SK-N-SH treated with all-trans-retinoic acid at 6 μM for 48 hours (cell line): ENCODE data around the gene CCDC158.
A peak's percentile ranks its signal among the peaks of the same experiment; 100 is the strongest.

ENCODE experiments used
- ATAC-seq: fragments of 200-7000 bp; cut with Tn5 transposase; 3 replicates; pipeline ENCODE4 v1.9.1; 2020; ENCODE audit warnings: mild to moderate bottlenecking, moderate library complexity
- BACH2 ChIP-seq: fragments of 250-450 bp; sonication (Bioruptor Pico); IDR thresholded peaks from 2 replicates; pipeline ENCODE4 v1.9.0; 2021; ENCODE audit warnings: mild to moderate bottlenecking, borderline replicate concordance
- CSDC2 ChIP-seq: fragments of 250-450 bp; sonication (Bioruptor Pico); IDR thresholded peaks from 2 replicates; pipeline ENCODE4 v1.5.0; 2020; ENCODE audit warnings: mild to moderate bottlenecking, moderate library complexity
- ESRRG ChIP-seq: fragments of 250-450 bp; sonication (Bioruptor Pico); IDR thresholded peaks from 2 replicates; pipeline ENCODE4 v1.6.1; 2021; ENCODE audit warnings: mild to moderate bottlenecking
- ISL1 ChIP-seq: fragments of 250-450 bp; sonication (Bioruptor Pico); IDR thresholded peaks from 2 replicates; pipeline ENCODE4 v2.1.2; 2022; ENCODE audit warnings: mild to moderate bottlenecking, moderate library complexity
- PPARA ChIP-seq: fragments of 250-450 bp; sonication (Bioruptor Pico); IDR thresholded peaks from 2 replicates; pipeline ENCODE4 v1.5.0; 2020; ENCODE audit warnings: mild to moderate bottlenecking, borderline replicate concordance
- RARB ChIP-seq: fragments of 250-450 bp; sonication (Bioruptor Pico); IDR thresholded peaks from 2 replicates; pipeline ENCODE4 v1.8.0; 2021; ENCODE audit warnings: mild to moderate bottlenecking, moderate library complexity
- SNAI2 ChIP-seq: fragments of 250-450 bp; sonication (Bioruptor Pico); IDR thresholded peaks from 2 replicates; pipeline ENCODE4 v1.5.0; 2020; ENCODE audit warnings: mild to moderate bottlenecking, moderate library complexity
- TCF4 ChIP-seq: fragments of 250-450 bp; sonication (Bioruptor Pico); IDR thresholded peaks from 2 replicates; pipeline ENCODE4 v1.8.0; 2021; ENCODE audit warnings: mild to moderate bottlenecking, moderate library complexity, borderline replicate concordance
- TOX ChIP-seq: fragments of 250-450 bp; sonication (Bioruptor Pico); IDR thresholded peaks from 2 replicates; pipeline ENCODE4 v1.8.0; 2021; ENCODE audit warnings: mild to moderate bottlenecking, moderate library complexity, borderline replicate concordance
- ZFP3 ChIP-seq: fragments of 250-450 bp; sonication (Bioruptor Pico); IDR thresholded peaks from 2 replicates; pipeline ENCODE4 v1.5.0; 2020; ENCODE audit warnings: mild to moderate bottlenecking, moderate library complexity
- ZFP30 ChIP-seq: fragments of 450-650 bp; formaldehyde crosslinking; IDR thresholded peaks from 2 replicates; pipeline ENCODE4 v1.5.0; 2022; ENCODE audit warnings: mild to moderate bottlenecking, moderate library complexity
- ZNF565 ChIP-seq: fragments of 450-650 bp; formaldehyde crosslinking; conservative IDR thresholded peaks from 2 replicates; pipeline ENCODE4 v1.5.0; 2020; ENCODE audit warnings: low read depth, mild to moderate bottlenecking, moderate library complexity
- ZNF8 ChIP-seq: fragments of 450-650 bp; formaldehyde crosslinking; IDR thresholded peaks from 2 replicates; pipeline ENCODE4 v1.5.0; 2020; ENCODE audit warnings: mild to moderate bottlenecking, moderate library complexity
- TF ChIP-seq, protein P1 (sequence below): fragments of 250-450 bp; sonication (Bioruptor Pico); IDR thresholded peaks from 2 replicates; pipeline ENCODE4 v1.5.1; 2021; ENCODE audit warnings: mild to moderate bottlenecking, moderate library complexity
- TF ChIP-seq, protein P2 (sequence below): fragments of 250-450 bp; sonication (Bioruptor Pico); IDR thresholded peaks from 2 replicates; pipeline ENCODE4 v1.5.0; 2020; ENCODE audit warnings: mild to moderate bottlenecking, moderate library complexity
- TF ChIP-seq, protein P3 (sequence below): fragments of 250-450 bp; sonication (Bioruptor Pico); IDR thresholded peaks from 2 replicates; pipeline ENCODE4 v1.8.0; 2020; ENCODE audit warnings: mild to moderate bottlenecking, moderate library complexity, borderline replicate concordance
- TF ChIP-seq, protein P4 (sequence below): fragments of 250-450 bp; sonication (Bioruptor Pico); IDR thresholded peaks from 2 replicates; pipeline ENCODE4 v1.8.0; 2021; ENCODE audit warnings: low read depth, mild to moderate bottlenecking, moderate library complexity, borderline replicate concordance

Gene CCDC158

DNA sequence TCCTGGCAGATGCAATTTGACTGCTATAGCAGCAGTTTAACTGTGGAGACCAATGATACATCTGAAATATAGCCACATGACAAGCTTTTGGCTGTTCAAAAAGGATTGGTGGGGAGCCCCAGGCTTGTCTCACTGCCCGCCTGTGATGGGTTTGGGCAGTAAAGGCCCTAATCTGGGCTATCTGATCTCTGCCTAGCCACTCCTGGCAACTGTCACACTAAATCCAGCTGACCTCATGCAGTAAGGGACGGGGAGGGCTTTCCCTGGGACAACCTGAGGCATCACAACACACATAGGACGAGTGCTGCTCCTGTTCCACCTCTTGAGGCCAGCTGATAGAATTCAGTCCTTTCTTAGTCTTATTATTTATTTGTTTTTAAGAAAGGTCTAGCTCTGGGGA lies 56.2 kb downstream of the CCDC158 start:
- TF ChIP-seq, protein P1, sequence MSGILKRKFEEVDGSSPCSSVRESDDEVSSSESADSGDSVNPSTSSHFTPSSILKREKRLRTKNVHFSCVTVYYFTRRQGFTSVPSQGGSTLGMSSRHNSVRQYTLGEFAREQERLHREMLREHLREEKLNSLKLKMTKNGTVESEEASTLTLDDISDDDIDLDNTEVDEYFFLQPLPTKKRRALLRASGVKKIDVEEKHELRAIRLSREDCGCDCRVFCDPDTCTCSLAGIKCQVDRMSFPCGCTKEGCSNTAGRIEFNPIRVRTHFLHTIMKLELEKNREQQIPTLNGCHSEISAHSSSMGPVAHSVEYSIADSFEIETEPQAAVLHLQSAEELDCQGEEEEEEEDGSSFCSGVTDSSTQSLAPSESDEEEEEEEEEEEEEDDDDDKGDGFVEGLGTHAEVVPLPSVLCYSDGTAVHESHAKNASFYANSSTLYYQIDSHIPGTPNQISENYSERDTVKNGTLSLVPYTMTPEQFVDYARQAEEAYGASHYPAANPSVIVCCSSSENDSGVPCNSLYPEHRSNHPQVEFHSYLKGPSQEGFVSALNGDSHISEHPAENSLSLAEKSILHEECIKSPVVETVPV (CRISPR knock-in tag) = no peak
- TF ChIP-seq TCF4 (CRISPR knock-in tag) (peak; percentile 21; the same call in 1 of the 2 replicates), ISL1 (CRISPR knock-in tag) (no peak)
- TF ChIP-seq, protein P2, sequence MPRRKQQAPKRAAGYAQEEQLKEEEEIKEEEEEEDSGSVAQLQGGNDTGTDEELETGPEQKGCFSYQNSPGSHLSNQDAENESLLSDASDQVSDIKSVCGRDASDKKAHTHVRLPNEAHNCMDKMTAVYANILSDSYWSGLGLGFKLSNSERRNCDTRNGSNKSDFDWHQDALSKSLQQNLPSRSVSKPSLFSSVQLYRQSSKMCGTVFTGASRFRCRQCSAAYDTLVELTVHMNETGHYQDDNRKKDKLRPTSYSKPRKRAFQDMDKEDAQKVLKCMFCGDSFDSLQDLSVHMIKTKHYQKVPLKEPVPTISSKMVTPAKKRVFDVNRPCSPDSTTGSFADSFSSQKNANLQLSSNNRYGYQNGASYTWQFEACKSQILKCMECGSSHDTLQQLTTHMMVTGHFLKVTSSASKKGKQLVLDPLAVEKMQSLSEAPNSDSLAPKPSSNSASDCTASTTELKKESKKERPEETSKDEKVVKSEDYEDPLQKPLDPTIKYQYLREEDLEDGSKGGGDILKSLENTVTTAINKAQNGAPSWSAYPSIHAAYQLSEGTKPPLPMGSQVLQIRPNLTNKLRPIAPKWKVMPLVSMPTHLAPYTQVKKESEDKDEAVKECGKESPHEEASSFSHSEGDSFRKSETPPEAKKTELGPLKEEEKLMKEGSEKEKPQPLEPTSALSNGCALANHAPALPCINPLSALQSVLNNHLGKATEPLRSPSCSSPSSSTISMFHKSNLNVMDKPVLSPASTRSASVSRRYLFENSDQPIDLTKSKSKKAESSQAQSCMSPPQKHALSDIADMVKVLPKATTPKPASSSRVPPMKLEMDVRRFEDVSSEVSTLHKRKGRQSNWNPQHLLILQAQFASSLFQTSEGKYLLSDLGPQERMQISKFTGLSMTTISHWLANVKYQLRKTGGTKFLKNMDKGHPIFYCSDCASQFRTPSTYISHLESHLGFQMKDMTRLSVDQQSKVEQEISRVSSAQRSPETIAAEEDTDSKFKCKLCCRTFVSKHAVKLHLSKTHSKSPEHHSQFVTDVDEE (CRISPR knock-in tag) = no peak

DNA sequence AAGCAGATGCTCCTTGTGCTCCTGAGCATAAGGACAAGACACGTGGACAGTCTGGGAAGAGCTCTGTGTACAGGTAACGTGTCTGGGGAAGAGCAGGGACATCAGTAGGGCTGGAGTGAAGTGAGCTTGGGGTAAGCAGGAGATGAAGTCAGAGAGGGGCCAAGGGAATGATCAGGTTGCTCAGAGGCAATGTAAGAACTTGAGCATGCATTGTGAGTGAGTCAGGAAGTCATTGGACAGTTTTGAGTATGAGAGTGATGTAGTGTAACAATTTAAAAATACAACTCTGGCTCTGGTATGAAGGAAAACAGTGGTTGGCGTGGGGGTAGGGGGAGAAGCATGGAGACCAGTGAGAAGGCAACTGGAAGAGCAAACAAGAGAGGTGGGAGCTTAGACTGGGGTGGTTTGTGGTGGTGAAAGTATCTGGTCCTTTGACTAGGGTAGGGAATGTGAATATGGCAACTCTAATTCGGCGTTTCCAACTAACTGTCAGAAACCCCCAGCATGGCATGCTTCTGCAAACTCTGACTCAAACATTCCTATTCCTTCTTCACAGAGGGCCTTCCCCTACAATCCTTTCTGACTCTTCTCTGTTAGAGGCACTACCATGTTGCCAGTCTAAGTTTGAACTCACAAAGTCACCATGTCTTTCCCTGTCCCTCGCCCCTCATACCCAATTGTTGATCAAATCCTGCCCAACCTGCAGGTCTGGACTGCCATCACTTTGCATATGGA lies 57.2 kb downstream of the CCDC158 start:
- no peak; the same call in 1 of the 3 replicates for ATAC-seq
- TF ChIP-seq ZFP30 (CRISPR knock-in tag) (no peak), TCF4 (CRISPR knock-in tag) (no peak), ZNF8 (CRISPR knock-in tag) (no peak), ZNF565 (CRISPR knock-in tag) (no peak), RARB (no peak), TOX (CRISPR knock-in tag) (no peak), ESRRG (CRISPR knock-in tag) (no peak), PPARA (no peak), BACH2 (CRISPR knock-in tag) (no peak)
- TF ChIP-seq, protein P3, sequence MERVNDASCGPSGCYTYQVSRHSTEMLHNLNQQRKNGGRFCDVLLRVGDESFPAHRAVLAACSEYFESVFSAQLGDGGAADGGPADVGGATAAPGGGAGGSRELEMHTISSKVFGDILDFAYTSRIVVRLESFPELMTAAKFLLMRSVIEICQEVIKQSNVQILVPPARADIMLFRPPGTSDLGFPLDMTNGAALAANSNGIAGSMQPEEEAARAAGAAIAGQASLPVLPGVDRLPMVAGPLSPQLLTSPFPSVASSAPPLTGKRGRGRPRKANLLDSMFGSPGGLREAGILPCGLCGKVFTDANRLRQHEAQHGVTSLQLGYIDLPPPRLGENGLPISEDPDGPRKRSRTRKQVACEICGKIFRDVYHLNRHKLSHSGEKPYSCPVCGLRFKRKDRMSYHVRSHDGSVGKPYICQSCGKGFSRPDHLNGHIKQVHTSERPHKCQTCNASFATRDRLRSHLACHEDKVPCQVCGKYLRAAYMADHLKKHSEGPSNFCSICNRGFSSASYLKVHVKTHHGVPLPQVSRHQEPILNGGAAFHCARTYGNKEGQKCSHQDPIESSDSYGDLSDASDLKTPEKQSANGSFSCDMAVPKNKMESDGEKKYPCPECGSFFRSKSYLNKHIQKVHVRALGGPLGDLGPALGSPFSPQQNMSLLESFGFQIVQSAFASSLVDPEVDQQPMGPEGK (CRISPR knock-in tag) = no peak
- TF ChIP-seq, protein P2 (CRISPR knock-in tag) = no peak
- TF ChIP-seq, protein P1 (CRISPR knock-in tag) = no peak

More for the DNA sequence above, 56.2 kb downstream of the CCDC158 start:
- peak; percentile 26; the same call in 1 of the 3 replicates for ATAC-seq

DNA sequence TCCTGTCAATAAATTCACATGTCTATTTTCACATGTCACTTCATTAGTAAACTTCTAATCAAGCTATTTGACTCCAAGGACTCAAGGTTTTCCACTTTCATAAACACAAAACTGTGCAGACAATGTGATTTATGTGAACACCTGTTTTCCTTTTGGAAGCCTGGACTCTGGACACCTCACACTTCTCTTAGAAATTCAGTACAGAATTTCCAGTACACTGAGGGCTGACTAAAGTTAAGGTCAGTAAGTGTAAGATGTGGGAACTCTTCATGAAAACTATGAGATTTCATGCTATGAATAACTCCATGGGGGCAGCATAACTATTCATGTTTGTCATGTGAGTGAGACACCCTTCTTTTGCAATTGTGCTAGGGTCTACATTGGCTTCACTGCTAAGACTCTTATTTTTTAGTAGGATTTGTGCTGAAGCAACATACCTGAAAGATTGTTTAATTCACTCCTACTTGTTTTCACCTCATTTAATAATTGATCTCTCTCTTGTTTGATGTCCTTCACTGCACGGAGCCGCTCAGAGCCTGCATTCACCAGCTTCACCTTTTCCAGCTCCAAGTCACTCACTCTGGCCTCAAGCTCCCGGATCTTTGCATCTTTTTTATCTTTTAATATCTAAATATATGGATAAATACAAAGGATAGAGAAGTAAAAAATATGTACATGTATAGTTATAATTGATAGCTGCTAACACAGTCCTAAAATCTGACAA lies 59.1 kb downstream of the CCDC158 start:
- ATAC-seq = no peak
- TF ChIP-seq CSDC2 (CRISPR knock-in tag) = no peak
- no peak for TF ChIP-seq ZFP3 (CRISPR knock-in tag)
- TF ChIP-seq, protein P1 (CRISPR knock-in tag) = no peak
- TF ChIP-seq, protein P2 (CRISPR knock-in tag) = no peak
- no peak for TF ChIP-seq PPARA
- no peak for TF ChIP-seq ESRRG (CRISPR knock-in tag)
- no peak for TF ChIP-seq SNAI2
- TF ChIP-seq ZNF565 (CRISPR knock-in tag) = no peak
- no peak for TF ChIP-seq BACH2 (CRISPR knock-in tag)
- TF ChIP-seq, protein P4, sequence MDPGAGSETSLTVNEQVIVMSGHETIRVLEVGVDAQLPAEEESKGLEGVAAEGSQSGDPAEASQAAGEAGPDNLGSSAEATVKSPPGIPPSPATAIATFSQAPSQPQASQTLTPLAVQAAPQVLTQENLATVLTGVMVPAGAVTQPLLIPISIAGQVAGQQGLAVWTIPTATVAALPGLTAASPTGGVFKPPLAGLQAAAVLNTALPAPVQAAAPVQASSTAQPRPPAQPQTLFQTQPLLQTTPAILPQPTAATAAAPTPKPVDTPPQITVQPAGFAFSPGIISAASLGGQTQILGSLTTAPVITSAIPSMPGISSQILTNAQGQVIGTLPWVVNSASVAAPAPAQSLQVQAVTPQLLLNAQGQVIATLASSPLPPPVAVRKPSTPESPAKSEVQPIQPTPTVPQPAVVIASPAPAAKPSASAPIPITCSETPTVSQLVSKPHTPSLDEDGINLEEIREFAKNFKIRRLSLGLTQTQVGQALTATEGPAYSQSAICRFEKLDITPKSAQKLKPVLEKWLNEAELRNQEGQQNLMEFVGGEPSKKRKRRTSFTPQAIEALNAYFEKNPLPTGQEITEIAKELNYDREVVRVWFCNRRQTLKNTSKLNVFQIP (CRISPR knock-in tag) = no peak
